Skin epidermis (tissue), 12 donors: ENCODE measurements around the gene PRDM16.

Source experiments
- H3K27ac ChIP-seq, 21 experiments: fragments of 200-600 bp; sonication (generic) in 11 of 21; one replicate each; pipeline ENCODE4 v1.5.0; 2020; ENCODE audit warnings: mild to moderate bottlenecking in 3 of 21, inconsistent platforms in 2 of 21, moderate library complexity in 2 of 21
- H3K4me3 ChIP-seq, 7 experiments: fragments of 200-600 bp; sonication (generic) in 2 of 7; one replicate each; pipeline ENCODE4 v1.5.0; 2020; ENCODE audit warnings: inconsistent platforms in 2 of 7, mild to moderate bottlenecking in 2 of 7, moderate library complexity in 1 of 7

PRDM16 gene

GRCh38 chr1:3242408-3243260, 173.6 kb downstream of the PRDM16 start:
- H3K4me3 ChIP-seq: no peak overlapping the region
- H3K27ac ChIP-seq: no peak overlapping the region

- no peak overlapping the region for H3K4me3 ChIP-seq
- no peak overlapping the region for H3K27ac ChIP-seq
These were observed 174.3 kb downstream of the PRDM16 start for GRCh38 chr1:3243304-3243703.

- H3K4me3 ChIP-seq: no peak overlapping the region
- no peak overlapping the region for H3K27ac ChIP-seq
These were observed 175.3 kb downstream of the PRDM16 start for GRCh38 chr1:3244025-3244926.

GRCh38 chr1:3244927-3245315, 175.9 kb downstream of the PRDM16 start:
- Histone ChIP-seq H3K4me3 (no peak overlapping the region), H3K27ac (no peak overlapping the region)

GRCh38 chr1:3245344-3245743, 176.3 kb downstream of the PRDM16 start:
- no peak overlapping the region for H3K27ac ChIP-seq

GRCh38 chr1:3245768-3246167, 176.8 kb downstream of the PRDM16 start:
- Histone ChIP-seq H3K27ac (no peak overlapping the region), H3K4me3 (no peak overlapping the region)

More at GRCh38 chr1:3245344-3245743, 176.3 kb downstream of the PRDM16 start:
- no peak overlapping the region for H3K4me3 ChIP-seq

- Histone ChIP-seq H3K4me3 (no peak overlapping the region), H3K27ac (no peak overlapping the region)
These were observed 177.2 kb downstream of the PRDM16 start for GRCh38 chr1:3246251-3246650.

GRCh38 chr1:3247521-3248121, 178.6 kb downstream of the PRDM16 start:
- no peak overlapping the region for H3K27ac ChIP-seq
- H3K4me3 ChIP-seq: no peak overlapping the region

- Histone ChIP-seq H3K27ac (no peak overlapping the region), H3K4me3 (no peak overlapping the region)
These were observed 179.4 kb downstream of the PRDM16 start for GRCh38 chr1:3248155-3249141.

- Histone ChIP-seq H3K4me3 (no peak overlapping the region), H3K27ac (no peak overlapping the region)
These were observed 180.2 kb downstream of the PRDM16 start for GRCh38 chr1:3249231-3249630.

GRCh38 chr1:3249631-3250501, 180.9 kb downstream of the PRDM16 start:
- H3K27ac ChIP-seq: no peak overlapping the region
- H3K4me3 ChIP-seq: no peak overlapping the region

GRCh38 chr1:3250624-3251023, 181.6 kb downstream of the PRDM16 start:
- H3K27ac ChIP-seq: no peak overlapping the region
- H3K4me3 ChIP-seq: no peak overlapping the region

- no peak overlapping the region for H3K27ac ChIP-seq
- H3K4me3 ChIP-seq: no peak overlapping the region
These were observed 182.2 kb downstream of the PRDM16 start for GRCh38 chr1:3251099-3251806.

GRCh38 chr1:3251807-3252428, 182.9 kb downstream of the PRDM16 start:
- H3K27ac ChIP-seq: no peak overlapping the region
- no peak overlapping the region for H3K4me3 ChIP-seq

- Histone ChIP-seq H3K27ac (no peak overlapping the region), H3K4me3 (no peak overlapping the region)
These were observed 186.7 kb downstream of the PRDM16 start for GRCh38 chr1:3255680-3256079.

GRCh38 chr1:3257788-3258187, 188.8 kb downstream of the PRDM16 start:
- H3K27ac ChIP-seq: no peak overlapping the region
- no peak overlapping the region for H3K4me3 ChIP-seq

- H3K27ac ChIP-seq: no peak overlapping the region
These were observed 189.5 kb downstream of the PRDM16 start for GRCh38 chr1:3258386-3259003.

More at GRCh38 chr1:3258386-3259003, 189.5 kb downstream of the PRDM16 start:
- no peak overlapping the region for H3K4me3 ChIP-seq
